Activated T-cell treated with anti-CD3 and anti-CD28 coated beads, Interleukin-2, amount 50 U/mL, for 24 hours (primary cell): ENCODE measurements around the gene FAM163B.

Experiments
- DNase-seq: peaks from one replicate; pipeline ENCODE4 v3.0.0-alpha.2; 2020
- H3K27ac Mint-ChIP-seq: 2 replicates; pipeline ENCODE4 v1.8.0; 2020; ENCODE audit warnings: mild to moderate bottlenecking, mixed read lengths
- H3K27me3 Mint-ChIP-seq: 2 replicates; pipeline ENCODE4 v1.8.0; 2020; ENCODE audit warnings: mixed read lengths
- H3K36me3 Mint-ChIP-seq: 2 replicates; pipeline ENCODE4 v1.8.0; 2020; ENCODE audit warnings: low read depth, mixed read lengths
- H3K4me1 Mint-ChIP-seq: 2 replicates; pipeline ENCODE4 v1.8.0; 2020; ENCODE audit warnings: low read depth, mixed read lengths
- H3K4me3 Mint-ChIP-seq: 2 replicates; pipeline ENCODE4 v1.8.0; 2020; ENCODE audit warnings: mild to moderate bottlenecking, moderate library complexity, mixed read lengths
- H3K9me3 Mint-ChIP-seq: 2 replicates; pipeline ENCODE4 v1.8.0; 2020; ENCODE audit warnings: mixed read lengths

The FAM163B gene

DNA sequence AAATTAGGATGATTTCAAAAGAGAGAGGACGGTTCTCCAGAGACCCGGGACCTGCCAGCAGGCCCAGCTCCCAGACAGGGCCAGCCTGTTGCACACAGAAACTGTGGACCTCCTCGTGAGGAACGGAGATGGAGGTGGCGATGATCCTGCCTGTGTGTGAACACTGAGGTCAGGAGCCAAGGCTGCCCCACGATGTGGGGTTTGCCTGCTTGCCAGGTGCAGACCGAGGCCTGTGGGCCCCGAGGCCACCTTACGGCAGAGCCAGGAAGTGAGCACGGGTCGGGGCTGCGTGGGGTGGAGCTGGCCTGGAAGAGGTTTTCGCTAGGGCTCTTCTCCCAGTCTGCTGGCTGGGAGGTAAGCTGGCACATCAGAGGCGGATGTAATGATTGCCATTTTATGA is 4.3 kb downstream of the FAM163B start:
- Mint-ChIP-seq H3K9me3 (no peaks in the 10 kb centered on the region), H3K4me1 (peaks cover 6% of the 10 kb centered on the region), H3K27ac (no peak overlapping the region), H3K4me3 (no peak overlapping the region), H3K36me3 (no peaks in the 10 kb centered on the region), H3K27me3 (peaks cover 44% of the 10 kb centered on the region)
- no peak for DNase-seq

DNA sequence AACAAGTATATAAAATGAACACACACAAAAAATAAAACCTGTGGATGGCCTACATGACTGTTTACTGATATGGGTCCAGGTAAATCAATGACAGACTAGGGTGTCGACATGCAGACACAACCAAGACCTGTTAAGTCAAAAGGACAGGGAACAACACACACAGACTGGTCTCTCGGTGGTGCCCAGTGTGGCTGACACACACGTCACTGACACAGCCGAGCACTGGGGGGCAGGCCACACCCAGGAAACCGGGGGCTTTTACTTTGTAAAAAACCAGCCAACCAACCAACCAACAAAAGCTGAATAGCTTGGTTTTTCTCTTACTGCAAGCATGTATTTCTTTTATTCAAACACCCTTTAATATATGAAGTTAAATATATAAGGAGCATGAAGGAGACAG is 5.0 kb downstream of the FAM163B start:
- DNase-seq: peak; percentile 49
- Mint-ChIP-seq H3K27ac (no peak overlapping the region), H3K36me3 (no peaks in the 10 kb centered on the region), H3K9me3 (no peaks in the 10 kb centered on the region), H3K4me1 (peaks cover 6% of the 10 kb centered on the region), H3K4me3 (no peak overlapping the region), H3K27me3 (peaks cover 39% of the 10 kb centered on the region)

GRCh38 chr9:133603135-133603927 is 5.9 kb downstream of the FAM163B start:
- H3K4me3 Mint-ChIP-seq: no peak overlapping the region
- no peaks in the 10 kb centered on the region for H3K9me3 Mint-ChIP-seq
- no peak for DNase-seq
- H3K36me3 Mint-ChIP-seq: no peaks in the 10 kb centered on the region
- no peak overlapping the region for H3K27ac Mint-ChIP-seq
- H3K4me1 Mint-ChIP-seq: peaks cover 6% of the 10 kb centered on the region
- H3K27me3 Mint-ChIP-seq: peaks cover 34% of the 10 kb centered on the region

GRCh38 chr9:133602277-133602676 is 6.9 kb downstream of the FAM163B start:
- Mint-ChIP-seq H3K4me1 (peaks cover 6% of the 10 kb centered on the region), H3K27ac (no peak overlapping the region), H3K27me3 (peaks cover 24% of the 10 kb centered on the region), H3K36me3 (no peaks in the 10 kb centered on the region), H3K4me3 (no peak overlapping the region), H3K9me3 (peaks cover 9% of the 10 kb centered on the region)
- no peak for DNase-seq

DNA sequence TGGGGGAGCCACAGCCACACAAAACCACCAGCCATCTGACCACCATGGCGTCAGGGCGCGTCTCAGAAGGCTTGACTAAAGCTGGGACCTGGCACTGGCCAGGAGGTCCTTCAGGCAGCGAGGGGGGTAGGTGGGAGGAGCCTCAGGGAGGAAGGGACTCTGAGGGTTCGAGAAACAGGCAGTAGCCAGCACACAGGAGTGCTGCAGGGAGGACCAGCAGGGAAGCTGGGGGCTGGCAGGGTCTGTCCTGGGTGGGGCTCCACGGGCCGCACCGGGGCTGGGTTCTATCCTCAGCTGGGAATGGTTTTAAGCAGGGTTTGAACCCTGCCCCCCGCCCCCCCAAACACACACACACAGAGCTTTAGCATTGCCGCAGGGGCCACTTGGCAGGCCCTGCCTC is 7.4 kb downstream of the FAM163B start:
- Mint-ChIP-seq H3K27ac (no peak overlapping the region), H3K9me3 (peaks cover 14% of the 10 kb centered on the region), H3K36me3 (no peaks in the 10 kb centered on the region), H3K27me3 (peaks cover 18% of the 10 kb centered on the region), H3K4me3 (no peak overlapping the region), H3K4me1 (peaks cover 6% of the 10 kb centered on the region)
- DNase-seq: no peak

DNA sequence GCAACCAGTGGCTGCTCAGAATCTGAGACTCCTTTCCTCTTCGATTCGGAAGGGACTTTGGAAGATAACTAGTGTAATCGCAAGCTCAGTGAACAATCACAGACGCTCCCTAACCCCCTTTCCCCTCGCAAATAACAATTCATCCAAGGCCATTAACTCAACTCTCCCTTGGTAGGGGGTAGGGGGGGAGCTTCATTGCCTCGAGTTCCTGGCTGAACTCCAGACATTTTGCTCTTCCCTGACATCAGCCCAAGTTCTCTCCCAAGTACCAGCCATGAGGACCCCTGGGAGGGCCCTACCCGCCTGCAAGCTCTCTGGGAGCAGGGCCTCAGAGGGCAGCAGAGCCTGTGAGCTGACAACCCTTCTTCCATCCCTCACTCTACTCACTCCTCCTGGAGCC is 8.4 kb downstream of the FAM163B start:
- Mint-ChIP-seq H3K4me1 (peaks cover 6% of the 10 kb centered on the region), H3K36me3 (no peaks in the 10 kb centered on the region), H3K4me3 (no peak overlapping the region), H3K9me3 (peaks cover 14% of the 10 kb centered on the region), H3K27ac (no peak overlapping the region), H3K27me3 (peaks cover 11% of the 10 kb centered on the region)
- DNase-seq: no peak

DNA sequence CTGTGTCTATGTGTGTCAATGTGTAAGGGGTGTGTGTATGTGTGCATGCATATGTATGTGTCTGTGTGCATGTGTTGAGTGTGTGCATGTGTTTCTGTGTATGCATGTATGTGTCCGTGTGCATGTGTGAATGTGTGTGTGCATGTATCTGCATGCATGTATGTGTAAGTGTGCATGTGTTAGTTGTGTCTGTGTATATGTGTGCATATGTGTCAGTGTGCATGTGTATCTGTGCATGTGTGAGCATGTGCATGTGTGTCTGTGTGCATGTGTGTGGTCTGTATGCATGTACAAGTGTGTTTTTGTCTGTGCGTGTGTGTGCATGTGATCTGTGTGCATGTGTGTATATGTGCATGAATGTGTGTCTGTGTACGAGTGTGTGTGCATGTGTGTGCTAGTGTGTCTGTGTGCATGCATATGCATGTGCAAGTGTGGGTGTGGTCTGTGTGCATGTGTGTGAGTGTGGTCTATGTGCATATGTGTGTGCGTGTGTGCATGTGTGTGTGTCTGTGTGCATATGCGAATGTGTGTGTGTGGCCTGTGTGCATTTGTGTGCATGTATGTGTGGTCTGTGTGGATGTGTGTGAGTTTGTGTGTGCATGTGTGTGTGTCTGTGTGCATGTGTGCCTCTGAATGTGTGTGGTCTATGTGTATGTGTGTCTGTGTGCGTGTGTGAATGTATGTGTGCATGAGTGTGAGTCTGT is 9.6 kb downstream of the FAM163B start:
- peaks cover 5% of the 10 kb centered on the region for H3K4me1 Mint-ChIP-seq
- no peak for DNase-seq
- H3K4me3 Mint-ChIP-seq: no peak overlapping the region
- H3K9me3 Mint-ChIP-seq: peaks cover 14% of the 10 kb centered on the region
- peaks cover 8% of the 10 kb centered on the region for H3K27me3 Mint-ChIP-seq
- no peak overlapping the region for H3K27ac Mint-ChIP-seq
- no peaks in the 10 kb centered on the region for H3K36me3 Mint-ChIP-seq

DNA sequence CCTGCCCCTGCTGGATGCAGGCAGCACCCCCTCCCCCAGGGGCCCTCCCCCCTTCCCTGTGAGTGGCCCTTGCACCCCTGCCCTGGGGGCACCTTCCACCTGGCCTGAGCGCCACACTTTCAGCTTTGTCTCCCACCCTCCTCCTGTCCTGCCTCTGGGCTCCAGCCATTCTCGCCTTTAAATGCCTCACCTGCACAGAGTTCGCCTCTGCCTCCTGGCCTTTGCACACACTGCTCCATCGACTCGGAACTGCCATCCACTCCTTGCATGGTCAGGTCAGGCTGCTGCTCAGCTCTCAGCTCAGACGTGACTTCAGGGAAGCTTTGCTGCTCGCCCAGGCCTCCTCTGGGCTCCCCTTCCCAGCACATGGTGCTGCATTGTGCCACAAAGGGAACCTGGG is 10.2 kb downstream of the FAM163B start:
- Mint-ChIP-seq H3K9me3 (peaks cover 14% of the 10 kb centered on the region), H3K27ac (no peak overlapping the region), H3K4me3 (no peak overlapping the region), H3K36me3 (no peaks in the 10 kb centered on the region), H3K27me3 (peaks cover 3% of the 10 kb centered on the region), H3K4me1 (no peaks in the 10 kb centered on the region)
- DNase-seq: no peak

- no peak overlapping the region for H3K27ac Mint-ChIP-seq
- H3K36me3 Mint-ChIP-seq: no peaks in the 10 kb centered on the region
- peaks cover 14% of the 10 kb centered on the region for H3K9me3 Mint-ChIP-seq
- H3K27me3 Mint-ChIP-seq: peaks cover 9% of the 10 kb centered on the region
- H3K4me3 Mint-ChIP-seq: no peak overlapping the region
- DNase-seq: no peak
- H3K4me1 Mint-ChIP-seq: no peaks in the 10 kb centered on the region
Observed at GRCh38 chr9:133597316-133597957, 11.8 kb downstream of the FAM163B start.

DNA sequence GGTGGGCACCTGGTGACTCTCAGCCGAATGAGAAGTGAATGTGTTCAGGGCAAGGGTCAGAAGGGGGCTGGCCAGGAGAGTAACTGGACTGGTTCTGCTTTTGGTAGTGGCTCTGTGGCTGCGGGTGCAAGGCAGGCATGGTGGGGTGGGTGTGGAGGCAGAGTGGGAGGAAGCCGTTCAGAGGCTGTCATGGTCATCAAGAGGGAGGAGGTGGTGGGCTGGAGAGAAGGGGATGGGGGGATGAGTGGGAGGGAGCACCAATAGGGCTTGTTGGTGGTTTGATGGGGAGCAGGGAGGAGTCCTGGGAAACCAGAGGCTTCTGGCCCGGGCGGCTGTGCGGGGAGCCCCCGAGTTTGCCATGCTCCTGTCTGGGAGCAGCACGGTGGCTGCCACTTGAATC is 13.3 kb downstream of the FAM163B start:
- H3K27me3 Mint-ChIP-seq: peaks cover 9% of the 10 kb centered on the region
- no peaks in the 10 kb centered on the region for H3K36me3 Mint-ChIP-seq
- DNase-seq: no peak
- peaks cover 14% of the 10 kb centered on the region for H3K9me3 Mint-ChIP-seq
- no peak overlapping the region for H3K27ac Mint-ChIP-seq
- no peaks in the 10 kb centered on the region for H3K4me1 Mint-ChIP-seq
- H3K4me3 Mint-ChIP-seq: no peak overlapping the region

DNA sequence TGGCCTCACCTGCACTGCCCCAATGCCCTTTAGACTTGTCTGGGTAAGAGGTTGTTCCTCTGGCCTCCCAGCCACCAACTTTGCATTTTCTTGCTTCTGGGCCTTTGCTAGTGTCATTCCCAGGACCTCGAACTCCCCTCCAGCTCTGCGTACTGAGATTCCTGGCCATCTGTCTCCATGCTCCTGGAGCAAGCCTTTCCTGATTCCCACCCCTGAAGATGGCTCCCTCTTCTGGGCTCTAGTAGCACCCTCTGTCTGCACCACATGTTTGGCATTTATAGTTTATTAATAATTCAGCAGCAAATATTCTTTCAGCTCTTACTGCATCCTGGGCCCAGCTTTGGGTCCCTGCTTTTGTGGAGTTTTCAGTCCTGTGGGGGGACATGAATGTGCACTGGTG is 14.9 kb downstream of the FAM163B start:
- Mint-ChIP-seq H3K36me3 (no peaks in the 10 kb centered on the region), H3K9me3 (peaks cover 14% of the 10 kb centered on the region), H3K4me1 (no peaks in the 10 kb centered on the region), H3K4me3 (no peak overlapping the region), H3K27me3 (peaks cover 9% of the 10 kb centered on the region), H3K27ac (no peak overlapping the region)
- no peak for DNase-seq

GRCh38 chr9:133593587-133594253 is 15.5 kb downstream of the FAM163B start:
- H3K27ac Mint-ChIP-seq: no peak overlapping the region
- peaks cover 14% of the 10 kb centered on the region for H3K9me3 Mint-ChIP-seq
- DNase-seq: no peak

GRCh38 chr9:133592731-133593409 is 16.3 kb downstream of the FAM163B start:
- Mint-ChIP-seq H3K9me3 (peaks cover 13% of the 10 kb centered on the region), H3K27me3 (peaks cover 9% of the 10 kb centered on the region), H3K4me3 (no peak overlapping the region), H3K36me3 (no peaks in the 10 kb centered on the region), H3K4me1 (no peaks in the 10 kb centered on the region), H3K27ac (no peak overlapping the region)
- no peak for DNase-seq

More at GRCh38 chr9:133593587-133594253, 15.5 kb downstream of the FAM163B start:
- no peaks in the 10 kb centered on the region for H3K36me3 Mint-ChIP-seq
- no peak overlapping the region for H3K4me3 Mint-ChIP-seq
- no peaks in the 10 kb centered on the region for H3K4me1 Mint-ChIP-seq
- H3K27me3 Mint-ChIP-seq: peaks cover 9% of the 10 kb centered on the region

GRCh38 chr9:133591985-133592384 is 17.2 kb downstream of the FAM163B start:
- H3K4me1 Mint-ChIP-seq: no peaks in the 10 kb centered on the region
- no peak for DNase-seq
- H3K27ac Mint-ChIP-seq: no peak overlapping the region
- peaks cover 4% of the 10 kb centered on the region for H3K9me3 Mint-ChIP-seq
- H3K27me3 Mint-ChIP-seq: peaks cover 9% of the 10 kb centered on the region
- no peak overlapping the region for H3K4me3 Mint-ChIP-seq
- H3K36me3 Mint-ChIP-seq: no peaks in the 10 kb centered on the region
